MCF 10A (cell line): ENCODE data around the gene NWD2. TPM values are rescaled to one million over a fixed set of nuclear protein-coding genes. Genes with fewer than 3 reads are reported as not detected.

Experiments
- BruUV-seq: library from RNA; stranded (reverse); fragments of 400-500 nt; replicated peaks from 2 replicates; lab custom pipeline; 2021; lab: Mats Ljungman, UMichigan
- CTCF ChIA-PET: fragments of 300-600 bp; sonication (Branson Sonifier 250); formaldehyde crosslinking; extraction: SDS; loops from one replicate; lab custom pipeline; 2021; ENCODE audit warnings: antibody characterized with exemption, inconsistent platforms; lab: Yijun Ruan, JAX
- POLR2A ChIA-PET: fragments of 300-600, 350-650 bp; sonication (Branson Sonifier 250); formaldehyde crosslinking; extraction: SDS; loops from one replicate; lab custom pipeline; 2020; ENCODE audit warnings: antibody characterized with exemption, inconsistent platforms; lab: Yijun Ruan, JAX
- DNase-seq: peaks from one replicate; pipeline ENCODE4 v3.0.0-alpha.2; 2018; ENCODE audit not compliant: unreplicated experiment
- H3K27ac Mint-ChIP-seq: one replicate; pipeline ENCODE4 v1.8.0; 2022; ENCODE audit warnings: mild to moderate bottlenecking, low read depth, mixed read lengths; ENCODE audit not compliant: unreplicated experiment
- H3K27me3 Mint-ChIP-seq: one replicate; pipeline ENCODE4 v1.8.0; 2022; ENCODE audit warnings: mixed read lengths; ENCODE audit not compliant: insufficient read depth, unreplicated experiment
- H3K36me3 Mint-ChIP-seq: one replicate; pipeline ENCODE4 v1.8.0; 2022; ENCODE audit warnings: mild to moderate bottlenecking, moderate library complexity, mixed read lengths; ENCODE audit not compliant: insufficient read depth, unreplicated experiment
- H3K4me1 Mint-ChIP-seq: one replicate; pipeline ENCODE4 v1.8.0; 2022; ENCODE audit warnings: mixed read lengths; ENCODE audit not compliant: insufficient read depth, unreplicated experiment
- H3K4me3 Mint-ChIP-seq: one replicate; pipeline ENCODE4 v1.8.0; 2022; ENCODE audit warnings: mild to moderate bottlenecking, moderate library complexity, mixed read lengths; ENCODE audit not compliant: unreplicated experiment
- H3K9me3 Mint-ChIP-seq: one replicate; pipeline ENCODE4 v1.8.0; 2022; ENCODE audit warnings: mixed read lengths; ENCODE audit not compliant: unreplicated experiment
- intact Hi-C: fragments of 100-400 bp; cut with micrococcal nuclease; formaldehyde crosslinking; loops from 2 replicates; pipeline ENCODE4 v1.14.1; 2022
- total RNA-seq: library from RNA; stranded (reverse); gene quantifications from 2 replicates; pipeline ENCODE4 v1.2.3, GENCODE V29; 2022
- TF ChIP-seq, protein P1 (sequence below): fragments of 200-600 bp; IDR thresholded peaks from one replicate; pipeline ENCODE4 v1.8.0; 2022; ENCODE audit warnings: antibody characterized with exemption, mild to moderate bottlenecking; ENCODE audit not compliant: unreplicated experiment

NWD2 gene
- total RNA-seq, 1 experiment from 2014 or later, result not detected

DNA sequence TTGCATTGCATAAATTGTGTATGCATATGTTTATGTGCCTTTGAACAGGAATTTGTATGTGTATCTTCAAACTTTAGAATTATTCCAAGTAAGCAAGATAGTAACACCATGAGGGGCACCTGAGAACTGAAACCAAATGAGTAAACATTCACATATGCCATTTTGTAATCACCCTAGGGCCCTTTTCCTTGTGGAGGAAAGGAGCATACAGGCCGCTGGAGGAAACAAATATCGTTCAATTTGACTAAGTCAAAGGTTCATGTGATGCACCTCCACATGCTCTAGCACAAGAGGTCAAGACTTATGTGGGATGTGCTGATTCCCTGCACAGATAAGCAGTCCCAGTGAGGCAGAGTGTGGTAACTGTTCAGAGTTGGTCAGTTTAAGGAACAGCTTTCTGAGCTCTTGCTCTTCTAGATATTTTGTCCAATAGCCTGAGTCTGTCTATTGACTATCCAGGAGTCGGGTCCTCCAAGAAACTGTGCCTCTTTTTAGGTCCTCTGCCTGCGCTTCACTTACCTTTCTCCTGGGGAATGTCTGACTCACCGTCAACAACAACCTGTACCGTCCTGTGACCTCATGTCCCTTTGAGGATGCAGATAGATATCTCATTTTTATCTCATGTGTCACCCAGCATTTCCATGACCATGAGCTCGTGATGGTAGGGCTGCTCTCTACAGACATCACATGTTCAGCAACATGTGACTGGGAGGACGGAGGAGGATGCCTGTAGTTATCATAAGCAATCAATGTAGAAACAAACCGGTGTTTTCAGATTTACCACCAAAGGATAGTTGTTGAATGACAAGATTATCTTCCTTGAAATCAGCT, 196.9 kb downstream of the NWD2 start:
- no peaks in the 10 kb centered on the region for H3K27me3 Mint-ChIP-seq
- no peaks in the 10 kb centered on the region for H3K9me3 Mint-ChIP-seq
- intact Hi-C loops, result no loop called here
- TF ChIP-seq, protein P1, sequence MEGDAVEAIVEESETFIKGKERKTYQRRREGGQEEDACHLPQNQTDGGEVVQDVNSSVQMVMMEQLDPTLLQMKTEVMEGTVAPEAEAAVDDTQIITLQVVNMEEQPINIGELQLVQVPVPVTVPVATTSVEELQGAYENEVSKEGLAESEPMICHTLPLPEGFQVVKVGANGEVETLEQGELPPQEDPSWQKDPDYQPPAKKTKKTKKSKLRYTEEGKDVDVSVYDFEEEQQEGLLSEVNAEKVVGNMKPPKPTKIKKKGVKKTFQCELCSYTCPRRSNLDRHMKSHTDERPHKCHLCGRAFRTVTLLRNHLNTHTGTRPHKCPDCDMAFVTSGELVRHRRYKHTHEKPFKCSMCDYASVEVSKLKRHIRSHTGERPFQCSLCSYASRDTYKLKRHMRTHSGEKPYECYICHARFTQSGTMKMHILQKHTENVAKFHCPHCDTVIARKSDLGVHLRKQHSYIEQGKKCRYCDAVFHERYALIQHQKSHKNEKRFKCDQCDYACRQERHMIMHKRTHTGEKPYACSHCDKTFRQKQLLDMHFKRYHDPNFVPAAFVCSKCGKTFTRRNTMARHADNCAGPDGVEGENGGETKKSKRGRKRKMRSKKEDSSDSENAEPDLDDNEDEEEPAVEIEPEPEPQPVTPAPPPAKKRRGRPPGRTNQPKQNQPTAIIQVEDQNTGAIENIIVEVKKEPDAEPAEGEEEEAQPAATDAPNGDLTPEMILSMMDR, result no peak
- CTCF ChIA-PET, result interaction anchor here (0.9 to 2.5 kb wide), 3 partner anchors 11 to 87 kb away, joined by 3 to 13 read pairs (median 7); no protein-coding TSS in a partner anchor
- DNase-seq, result peak; percentile 16
- H3K36me3 Mint-ChIP-seq, result no peaks in the 10 kb centered on the region
- POLR2A ChIA-PET, result interaction anchor here (1.0 kb wide), 1 partner anchor 12 kb away, joined by 3 read pairs; no protein-coding TSS in a partner anchor
- BruUV-seq, result no TSS peak
- H3K4me1 Mint-ChIP-seq, result no peaks in the 10 kb centered on the region
- no peak overlapping the region for H3K27ac Mint-ChIP-seq
- H3K4me3 Mint-ChIP-seq, result no peak overlapping the region

DNA sequence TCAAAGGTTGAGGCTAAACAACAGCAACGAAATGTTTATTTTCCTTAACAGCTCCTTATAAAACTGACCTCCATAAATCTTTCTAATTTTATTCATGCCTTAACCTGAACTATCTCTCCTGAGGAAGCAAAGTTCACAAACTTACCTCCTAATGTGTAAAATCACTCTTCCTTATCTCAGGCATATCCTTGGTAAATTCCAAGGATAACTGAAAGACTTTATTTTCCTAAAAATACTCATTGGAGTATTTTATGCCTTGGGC, 197.4 kb downstream of the NWD2 start:
- Mint-ChIP-seq H3K27ac (no peak overlapping the region), H3K36me3 (no peaks in the 10 kb centered on the region), H3K4me1 (no peaks in the 10 kb centered on the region), H3K9me3 (no peaks in the 10 kb centered on the region), H3K27me3 (no peaks in the 10 kb centered on the region), H3K4me3 (no peak overlapping the region)
- TF ChIP-seq, protein P1, result no peak
- no peak for DNase-seq
- ChIA-PET CTCF (interaction anchor here (0.9 to 2.5 kb wide), 5 partner anchors 7 to 86 kb away, joined by 3 to 13 read pairs (median 7); no protein-coding TSS in a partner anchor), POLR2A (interaction anchor here (1.0 kb wide), 1 partner anchor 11 kb away, joined by 3 read pairs; no protein-coding TSS in a partner anchor)
- no TSS peak for BruUV-seq
- intact Hi-C loops, result no loop called here

DNA sequence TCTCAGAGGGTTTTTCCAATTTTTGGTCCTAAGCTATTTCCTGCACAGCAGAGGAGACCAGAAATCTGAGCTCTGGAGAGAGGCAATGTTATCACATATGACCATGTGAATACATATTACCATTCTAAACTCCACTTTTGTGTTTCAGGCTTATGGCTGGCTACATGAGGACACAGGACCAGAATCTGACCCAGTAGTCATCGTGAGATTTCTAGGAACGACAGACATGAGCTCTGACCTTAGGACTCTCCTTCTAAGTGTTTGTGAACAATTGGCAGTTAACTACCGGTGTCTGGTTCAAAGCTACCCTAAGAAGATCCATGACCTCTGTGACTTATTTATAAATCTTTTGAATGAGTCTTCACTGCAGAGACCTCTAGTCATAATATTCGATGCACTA, 198.6 kb downstream of the NWD2 start:
- no peaks in the 10 kb centered on the region for H3K4me1 Mint-ChIP-seq
- no peak overlapping the region for H3K27ac Mint-ChIP-seq
- intact Hi-C loops, result no loop called here
- no peaks in the 10 kb centered on the region for H3K27me3 Mint-ChIP-seq
- H3K36me3 Mint-ChIP-seq, result no peaks in the 10 kb centered on the region
- CTCF ChIA-PET, result interaction anchor here (0.6 to 4.2 kb wide), 6 partner anchors 8 to 155 kb away, joined by 3 to 19 read pairs (median 6); a partner anchor contains a TSS
- POLR2A ChIA-PET, result no interaction called here
- DNase-seq, result no peak
- TF ChIP-seq, protein P1, result no peak
- BruUV-seq, result no TSS peak
- H3K9me3 Mint-ChIP-seq, result no peaks in the 10 kb centered on the region
- H3K4me3 Mint-ChIP-seq, result no peak overlapping the region

DNA sequence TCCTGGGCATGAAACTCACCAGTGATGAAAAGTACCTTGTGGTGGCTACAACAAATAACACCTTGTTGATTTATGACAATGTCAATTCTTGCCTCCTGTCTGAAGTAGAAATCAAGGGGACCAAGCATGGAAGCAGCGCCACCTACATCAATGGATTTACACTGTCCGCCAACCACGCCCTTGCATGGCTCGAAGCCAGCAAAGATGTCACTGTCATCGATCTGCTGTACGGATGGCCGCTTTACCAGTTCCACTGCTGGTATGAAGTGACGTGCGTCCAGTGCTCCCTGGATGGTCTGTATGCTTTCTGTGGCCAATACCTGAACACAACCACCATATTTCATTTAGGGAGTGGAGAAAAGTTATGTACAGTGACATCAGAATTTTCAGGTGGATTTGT, 200.5 kb downstream of the NWD2 start:
- no peak overlapping the region for H3K4me3 Mint-ChIP-seq
- TF ChIP-seq, protein P1, result no peak
- intact Hi-C loops, result no loop called here
- H3K4me1 Mint-ChIP-seq, result no peaks in the 10 kb centered on the region
- no peaks in the 10 kb centered on the region for H3K36me3 Mint-ChIP-seq
- no peaks in the 10 kb centered on the region for H3K9me3 Mint-ChIP-seq
- H3K27me3 Mint-ChIP-seq, result peaks cover 7% of the 10 kb centered on the region
- ChIA-PET CTCF (interaction anchor here (0.6 to 4.2 kb wide), 7 partner anchors 8 to 349 kb away, joined by 3 to 19 read pairs (median 4); a partner anchor contains a TSS), POLR2A (no interaction called here)
- no peak overlapping the region for H3K27ac Mint-ChIP-seq
- DNase-seq, result no peak
- BruUV-seq, result no TSS peak
